ENCODE results near the gene FGF14. TPM values are rescaled to one million over a fixed set of nuclear protein-coding genes. Genes with fewer than 3 reads are reported as not detected.

The FGF14 gene
- total and polyA plus RNA-seq, 2 of the 4 experiments (the other 2 are of a cell fraction): under 0.01 TPM; not detected in 1

- H2AFZ ChIP-seq (replicated peaks; ENCODE audit: low read length, poor library complexity): no peak overlapping the region
- no peak overlapping the region for H3K4me3 ChIP-seq (ENCODE audit: insufficient read depth, low read depth, low read length)
- H3K9me3 ChIP-seq (ENCODE audit: control insufficient read depth, insufficient read depth, low read length): no peaks in the 10 kb centered on the region
- H3K4me2 ChIP-seq (ENCODE audit: low read depth, low read length): no peak overlapping the region
- no peak overlapping the region for H2AK5ac ChIP-seq (ENCODE audit: low read depth, low read length)
- no peak overlapping the region for H2BK120ac ChIP-seq (ENCODE audit: low read depth, low read length)
- H3K18ac ChIP-seq (ENCODE audit: low read depth, low read length): no peak overlapping the region
- ChIA-PET CTCF (no interaction called here), POLR2A (ENCODE audit: unreplicated experiment) (no interaction called here)
- DNase-seq (no peak), ATAC-seq (ENCODE audit: low read depth) (no peak)
- no peak overlapping the region for H3K23ac ChIP-seq (ENCODE audit: low read depth, low read length)
- H3K4me1 ChIP-seq (ENCODE audit: control insufficient read depth, insufficient read depth, low read length): no peaks in the 10 kb centered on the region; the same call in 1 of the 2 replicates
- no peak overlapping the region for H3K9ac ChIP-seq (ENCODE audit: low read depth, low read length)
- H3K79me1 ChIP-seq (ENCODE audit: low read depth in 1 of 2, low read length in 2 of 2): no peaks in the 10 kb centered on the region
- H4K8ac ChIP-seq (ENCODE audit: low read depth in 2 of 2, low read length in 2 of 2): no peak overlapping the region
- intact Hi-C loops (cut with micrococcal nuclease) (no loop called here), in situ Hi-C loops (cut with MboI; ENCODE audit: low sequenced_read_pairs) (no loop called here), dilution Hi-C loops (cut with HindIII; ENCODE audit: low sequenced_read_pairs, unreplicated experiment) (no loop called here)
- peaks cover 3% of the 10 kb centered on the region for H3K27me3 ChIP-seq (ENCODE audit: control insufficient read depth, insufficient read depth, low read length)
- no peak overlapping the region for H4K5ac ChIP-seq (ENCODE audit: low read depth, low read length)
- H2BK20ac ChIP-seq (ENCODE audit: low read depth, low read length): no peak overlapping the region
- H2AK9ac ChIP-seq (replicated peaks; ENCODE audit: low read depth, low read length, poor library complexity): no peak overlapping the region
- no peak overlapping the region for H2BK5ac ChIP-seq (ENCODE audit: low read depth, low read length, poor library complexity, severe bottlenecking)
- H3K9me1 ChIP-seq (ENCODE audit: insufficient read depth, low read length): no peaks in the 10 kb centered on the region
- H4K91ac ChIP-seq (ENCODE audit: insufficient read depth, low read depth, low read length): no peak overlapping the region
- H3K56ac ChIP-seq (ENCODE audit: extremely low read depth, insufficient read depth, low read length): no peak overlapping the region
- WGBS, 2 experiments (ENCODE audit: extremely low coverage in 2 of 2, insufficient read length in 1 of 2): no CpG with 5 or more reads among the region's 2 CpGs
- BruUV-seq (replicated peaks): no TSS peak
- no peak overlapping the region for H3K4ac ChIP-seq (ENCODE audit: low read depth, low read length)
- TF ChIP-seq ELK1 (IDR thresholded peaks at IDR 0.05; ENCODE audit: borderline replicate concordance, low read depth, low read length): no peak
- no peak for TF ChIP-seq MAZ (IDR thresholded peaks at IDR 0.05; ENCODE audit: borderline replicate concordance, low read depth, low read length)
- TF ChIP-seq RFX5 (IDR thresholded peaks at IDR 0.05; ENCODE audit: low read depth, low read length): no peak
- TF ChIP-seq RCOR1 (IDR thresholded peaks at IDR 0.05; ENCODE audit: insufficient replicate concordance, low read length): no peak
- TF ChIP-seq USF2 (IDR thresholded peaks at IDR 0.05; ENCODE audit: low read depth, low read length): no peak
- no peak for TF ChIP-seq RAD21 (IDR thresholded peaks at IDR 0.05; ENCODE audit: low read length)
- no peak for TF ChIP-seq MAFK (IDR thresholded peaks at IDR 0.05; ENCODE audit: low read depth, low read length)
- no peak for TF ChIP-seq BHLHE40 (IDR thresholded peaks at IDR 0.05; ENCODE audit: low read depth, low read length)
- TF ChIP-seq NFE2L2 (IDR thresholded peaks at IDR 0.05; ENCODE audit: low read depth, low read length): no peak
- TF ChIP-seq MXI1 (IDR thresholded peaks at IDR 0.05; ENCODE audit: borderline replicate concordance, low read depth, low read length): no peak
- no peak for TF ChIP-seq SMC3 (IDR thresholded peaks at IDR 0.05; ENCODE audit: low read depth, low read length)
- TF ChIP-seq FOS (IDR thresholded peaks at IDR 0.05; ENCODE audit: low read depth, low read length): no peak
- TF ChIP-seq CEBPB (IDR thresholded peaks at IDR 0.05; ENCODE audit: low read depth, low read length): no peak
- TF ChIP-seq POLR2A (IDR thresholded peaks at IDR 0.05; ENCODE audit: low read depth, low read length): no peak
- TF ChIP-seq CTCF (conservative IDR thresholded peaks at IDR 0.05; ENCODE audit: low read depth, low read length): no peak
- TF ChIP-seq CHD1 (IDR thresholded peaks at IDR 0.05; ENCODE audit: low read depth, low read length): no peak
- no peaks in the 10 kb centered on the region for H3K36me3 ChIP-seq (ENCODE audit: control insufficient read depth, insufficient read depth, low read length)
- H2BK15ac ChIP-seq (ENCODE audit: low read depth, low read length): no peak overlapping the region
- no peaks in the 10 kb centered on the region for H4K20me1 ChIP-seq (ENCODE audit: insufficient read depth, low read length)
- H3K14ac ChIP-seq (replicated peaks; ENCODE audit: low read depth, low read length): no peak overlapping the region
- H3K27ac ChIP-seq (ENCODE audit: insufficient read depth, low read length): no peak overlapping the region
Observed at GRCh38 chr13:102300379-102300778, 101.5 kb downstream of the FGF14 start.

Data from IMR-90 (cell line).